HepG2 (cell line): ENCODE measurements around the gene SUMO4. TPM values are rescaled to one million over a fixed set of nuclear protein-coding genes. Genes with fewer than 3 reads are reported as not detected.

Experiments
- ATAC-seq: fragments of 200-7000 bp; cut with Tn5 transposase; 3 replicates; pipeline ENCODE4 v1.9.1; 2020; ENCODE audit warnings: mild to moderate bottlenecking, moderate library complexity
- BruUV-seq: library from RNA; stranded (reverse); fragments of 400-500 nt; replicated peaks from 2 replicates; lab custom pipeline; 2021; lab: Mats Ljungman, UMichigan
- CTCF ChIA-PET: fragments of 300-600 bp; formaldehyde crosslinking; extraction: SDS; loops from one replicate; lab custom pipeline; 2021; ENCODE audit warnings: low total read pairs, inconsistent platforms, low intra/inter-chr PET ratio; lab: Yijun Ruan, JAX
- POLR2A ChIA-PET: fragments of 350-600 bp; sonication (Branson Sonifier 250); formaldehyde crosslinking; loops from one replicate; lab custom pipeline; 2020; ENCODE audit warnings: antibody characterized with exemption, inconsistent platforms; lab: Yijun Ruan, JAX
- DNase-seq: peaks from one replicate; pipeline ENCODE4 v3.0.0-alpha.2; 2015; ENCODE audit warnings: low spot score
- FAIRE-seq: peaks from 3 replicates; lab custom pipeline; 2011; peaks lifted over from hg19 to GRCh38; lab: Jason Lieb, UNC
- H2AFZ ChIP-seq: one replicate; pipeline ENCODE4 v1.6.1; 2011; ENCODE audit warnings: low read length, inconsistent platforms
- H3K27ac ChIP-seq: fragments of 300-600 bp; 3 replicates; pipeline ENCODE4 v1.8.0; 2011; ENCODE audit warnings: mixed run types, mild to moderate bottlenecking, mixed read lengths, low read length, inconsistent platforms; ENCODE audit not compliant: insufficient read depth; ENCODE audit errors: extremely low read length
- H3K27me3 ChIP-seq, 2 experiments: fragments of 200-600 bp in 1 of 2; 2 replicates in 1 of 2; 3 replicates in 1 of 2; pipeline versions ENCODE4 v1.6.0 to v1.8.0; 2011; ENCODE audit warnings: low read length in 2 of 2, mild to moderate bottlenecking in 2 of 2, moderate library complexity in 2 of 2, inconsistent platforms in 1 of 2; ENCODE audit not compliant: insufficient read depth in 2 of 2, control insufficient read depth in 1 of 2
- H3K36me3 ChIP-seq, 2 experiments: fragments of 200-600 bp in 1 of 2; replicated peaks in 1 of 2; 2 replicates in 1 of 2; 3 replicates in 1 of 2; pipeline versions ENCODE4 v1.5.1 to v1.8.0; 2011; ENCODE audit warnings: low read length in 2 of 2, inconsistent platforms in 1 of 2; ENCODE audit not compliant: insufficient read depth in 2 of 2, control insufficient read depth in 1 of 2
- H3K4me1 ChIP-seq: 2 replicates; pipeline ENCODE4 v1.5.1; 2012; ENCODE audit warnings: low read length, inconsistent platforms; ENCODE audit not compliant: insufficient read depth
- H3K4me2 ChIP-seq: 2 replicates; pipeline ENCODE4 v1.6.0; 2011; ENCODE audit warnings: low read depth, low read length, inconsistent platforms
- H3K4me3 ChIP-seq, 3 experiments: fragments of 200-600 bp in 1 of 3; sonication (generic), shearing (Covaris generic) in 1 of 3; replicated peaks in 1 of 3; 2 replicates each; pipeline ENCODE4 v1.5.1; 2011 to 2016; ENCODE audit warnings: low read length in 3 of 3, inconsistent platforms in 2 of 3, low read depth in 2 of 3, mild to moderate bottlenecking in 2 of 3, control low read depth in 1 of 3, mixed read lengths in 1 of 3; ENCODE audit not compliant: insufficient read depth in 1 of 3
- H3K79me2 ChIP-seq: one replicate; pipeline ENCODE4 v1.6.1; 2011; ENCODE audit warnings: low read length, inconsistent platforms; ENCODE audit not compliant: insufficient read depth
- H3K9ac ChIP-seq: 2 replicates; pipeline ENCODE4 v1.6.0; 2011; ENCODE audit warnings: mild to moderate bottlenecking, low read depth, low read length, inconsistent platforms; ENCODE audit not compliant: insufficient read depth
- H3K9me3 ChIP-seq: 2 replicates; pipeline ENCODE4 v1.5.1; 2012; ENCODE audit warnings: mild to moderate bottlenecking, low read length
- H4K20me1 ChIP-seq: 2 replicates; pipeline ENCODE4 v1.6.0; 2011; ENCODE audit warnings: inconsistent platforms, mild to moderate bottlenecking, low read length, moderate library complexity; ENCODE audit not compliant: insufficient read depth
- AGO2 ChIP-seq: fragments of 200-400 bp; formaldehyde crosslinking; optimal IDR thresholded peaks from 2 replicates; pipeline ENCODE3; 2017; ENCODE audit warnings: mild to moderate bottlenecking, low read depth, low read length, moderate library complexity
- CEBPG ChIP-seq: IDR thresholded peaks from 2 replicates; pipeline ENCODE4 v1.6.1; 2016
- HIVEP1 ChIP-seq: sonication (generic); formaldehyde crosslinking; IDR thresholded peaks from 2 replicates; pipeline ENCODE4 v1.4.0; 2020; ENCODE audit warnings: mild to moderate bottlenecking, missing genetic modification reagents
- HOXA3 ChIP-seq: sonication (generic); formaldehyde crosslinking; IDR thresholded peaks from 2 replicates; pipeline ENCODE4 v1.5.0; 2020; ENCODE audit warnings: missing genetic modification reagents
- MNT ChIP-seq: fragments of 450-650 bp; IDR thresholded peaks from 2 replicates; pipeline ENCODE4 v1.6.1; 2016
- SOX6 ChIP-seq, 2 experiments: fragments of 450-650 bp in 1 of 2; sonication (generic) in 1 of 2; formaldehyde crosslinking in 1 of 2; IDR thresholded peaks; 2 replicates each; pipeline versions ENCODE4 v1.4.0 to v1.6.1; 2017 to 2020; ENCODE audit warnings: antibody characterized with exemption in 1 of 2, mild to moderate bottlenecking in 1 of 2, missing genetic modification reagents in 1 of 2
- SP140L ChIP-seq: sonication (generic); formaldehyde crosslinking; IDR thresholded peaks from 2 replicates; pipeline ENCODE4 v1.4.0; 2020; ENCODE audit warnings: missing genetic modification reagents, borderline replicate concordance
- YEATS4 ChIP-seq: sonication (generic); formaldehyde crosslinking; IDR thresholded peaks from 2 replicates; pipeline ENCODE4 v1.4.0; 2020; ENCODE audit warnings: missing genetic modification reagents, borderline replicate concordance
- ZKSCAN5 ChIP-seq: sonication (generic); formaldehyde crosslinking; IDR thresholded peaks from 2 replicates; pipeline ENCODE4 v1.5.1; 2020; ENCODE audit warnings: mild to moderate bottlenecking, missing genetic modification reagents
- ZNF790 ChIP-seq: sonication (generic); formaldehyde crosslinking; IDR thresholded peaks from 2 replicates; pipeline ENCODE4 v1.8.0; 2022; ENCODE audit warnings: missing genetic modification reagents, mild to moderate bottlenecking, borderline replicate concordance
- ZSCAN29 ChIP-seq: sonication (generic); formaldehyde crosslinking; conservative IDR thresholded peaks from 2 replicates; pipeline ENCODE4 v1.4.0; 2020; ENCODE audit warnings: mild to moderate bottlenecking, missing genetic modification reagents
- WGBS: methylation state at CpG from one replicate; pipeline ENCODE4 v1.1.6; 2017; ENCODE audit warnings: low lambda C conversion rate; 5-methylcytosine and 5-hydroxymethylcytosine counted together
- in situ Hi-C: cut with HindIII; loops from 2 replicates; pipeline ENCODE4 v1.10.0; 2017; ENCODE audit warnings: low pct_unique_long_range_greater_than_20kb; ENCODE audit not compliant: extremely low pct_ligation_motif_present
- intact Hi-C: fragments of 100-400 bp; cut with micrococcal nuclease; formaldehyde crosslinking; loops from one replicate; pipeline ENCODE4 v1.10.0; 2022; ENCODE audit not compliant: unreplicated experiment
- polyA plus RNA-seq, 8 experiments: library from polyadenylated mRNA; depleted of rRNA in 3 of 8; stranded (reverse) in 7 of 8; unstranded in 1 of 8; fragments of >200 nt; fragmentation: Illumina TruSeq in 4 of 8; extraction: Trizol in 4 of 8; gene quantifications; 2 replicates each; pipeline versions ENCODE4 v1.2.1 to v1.2.3, GENCODE V29; 2011 to 2016; ENCODE audit warnings: low read depth in 4 of 8, missing spikeins in 1 of 8, mixed read lengths in 1 of 8; ENCODE audit not compliant: insufficient read depth in 1 of 8
- total RNA-seq, 5 experiments: library from RNA; depleted of rRNA; stranded (reverse); fragments of >200 nt; fragmentation: Illumina TruSeq; extraction: Trizol; gene quantifications; 2 replicates each; pipeline ENCODE4 v1.2.3, GENCODE V29; 2016; ENCODE audit warnings: low read depth in 1 of 5

SUMO4 gene
- total and polyA plus RNA-seq, 2 of the 13 experiments (the other 11 are each of a cell fraction or from before 2014, with no cell fraction given) = 0.22 to 1.2 TPM

- H3K9me3 ChIP-seq = no peaks in the 10 kb centered on the region
- DNase-seq (no peak), FAIRE-seq (no peak), ATAC-seq (no peak)
- no peak overlapping the region for H3K27ac ChIP-seq
- peaks cover 1 to 25% of the 10 kb centered on the region in 2 experiments; a peak in 4 of 5 replicates for H3K27me3 ChIP-seq
- ChIA-PET POLR2A (interaction anchor here (1.3 kb wide), 1 partner anchor 339 kb away, joined by 3 read pairs; no protein-coding TSS in a partner anchor), CTCF (no interaction called here)
- WGBS = 11% methylated on average over 5 of the region's 5 CpGs
- no TSS peak for BruUV-seq
- H4K20me1 ChIP-seq = no peaks in the 10 kb centered on the region
- no peak overlapping the region for H3K9ac ChIP-seq
- no peak overlapping the region for H2AFZ ChIP-seq
- H3K4me2 ChIP-seq = no peak overlapping the region
- H3K4me3 ChIP-seq = no peak overlapping the region
- peaks cover 16% of the 10 kb centered on the region for H3K4me1 ChIP-seq
- TF ChIP-seq SOX6 (IDR thresholded peaks at IDR 0.05) (no peak), SOX6 (CRISPR knock-in tag; IDR thresholded peaks at IDR 0.05) (no peak), YEATS4 (CRISPR knock-in tag) (no peak), ZNF790 (CRISPR knock-in tag) (no peak), AGO2 (no peak), CEBPG (CRISPR knock-in tag) (no peak), ZKSCAN5 (no peak), HOXA3 (CRISPR knock-in tag) (no peak)
- H3K36me3 ChIP-seq = no peaks in the 10 kb centered on the region
- in situ Hi-C loops = no loop called here
- H3K79me2 ChIP-seq = no peaks in the 10 kb centered on the region
- intact Hi-C loops = loop anchor here (5.0 kb wide), 1 partner anchor 104 kb away; the partner anchor contains the start of gene TAB2
Observed at GRCh38 chr6:149421132-149421531, 21.1 kb downstream of the SUMO4 start.

- ATAC-seq = no peak
Observed at GRCh38 chr6:149422581-149422980, 22.5 kb downstream of the SUMO4 start.

More at GRCh38 chr6:149422581-149422980, 22.5 kb downstream of the SUMO4 start:
- FAIRE-seq (no peak), DNase-seq (no peak)
- H3K4me3 ChIP-seq = no peak overlapping the region
- H4K20me1 ChIP-seq = no peaks in the 10 kb centered on the region
- no peaks in the 10 kb centered on the region for H3K9me3 ChIP-seq
- WGBS = 62% methylated on average over 4 of the region's 4 CpGs
- no peak overlapping the region for H3K9ac ChIP-seq
- CTCF ChIA-PET = no interaction called here
- intact Hi-C loops = loop anchor here (5.0 kb wide), 1 partner anchor 105 kb away; the partner anchor contains the start of gene TAB2
- POLR2A ChIA-PET = no interaction called here
- no peak overlapping the region for H3K4me2 ChIP-seq
- H3K27me3 ChIP-seq = peaks cover 1 to 25% of the 10 kb centered on the region in 2 experiments; a peak in 4 of 5 replicates
- no peak overlapping the region for H3K27ac ChIP-seq
- no peak overlapping the region for H2AFZ ChIP-seq
- no peaks in the 10 kb centered on the region for H3K36me3 ChIP-seq
- TF ChIP-seq ZSCAN29 (no peak), MNT (0 out of 2 replicates have a peak, but pooled peaks have one; percentile 16), HIVEP1 (CRISPR knock-in tag) (no peak), SP140L (CRISPR knock-in tag) (no peak)
- no peaks in the 10 kb centered on the region for H3K79me2 ChIP-seq
- no TSS peak for BruUV-seq
- H3K4me1 ChIP-seq = peaks cover 16% of the 10 kb centered on the region
- in situ Hi-C loops = no loop called here
